Measurements from ENCODE around the gene OTULINL.

OTULINL gene

GRCh38 chr5:14577079-14577725 lies 4.4 kb upstream of the OTULINL start:
- DNase-seq (ENCODE audit: low read depth, low spot score): no peak

DNA sequence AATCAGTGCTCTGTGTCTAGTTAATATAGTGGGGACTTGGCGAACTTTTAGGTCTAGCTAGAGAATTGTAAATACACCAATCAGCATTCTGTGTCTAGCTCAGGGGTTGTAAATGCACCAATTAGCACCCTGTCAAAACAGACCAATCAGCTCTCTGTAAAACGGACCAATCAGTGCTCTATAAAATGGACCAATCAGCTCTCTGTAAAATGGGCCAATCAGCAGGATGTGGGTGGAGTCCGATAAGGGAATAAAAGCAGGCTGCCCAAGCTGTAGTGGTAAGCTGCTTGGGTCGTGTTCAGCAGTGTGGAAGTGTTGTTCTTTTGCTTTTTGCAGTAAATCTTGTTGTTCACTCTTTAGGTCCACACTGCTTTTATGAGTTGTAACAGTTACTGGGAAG lies 3.6 kb upstream of the OTULINL start:
- no peak for DNase-seq (ENCODE audit: low read depth, low spot score)

DNA sequence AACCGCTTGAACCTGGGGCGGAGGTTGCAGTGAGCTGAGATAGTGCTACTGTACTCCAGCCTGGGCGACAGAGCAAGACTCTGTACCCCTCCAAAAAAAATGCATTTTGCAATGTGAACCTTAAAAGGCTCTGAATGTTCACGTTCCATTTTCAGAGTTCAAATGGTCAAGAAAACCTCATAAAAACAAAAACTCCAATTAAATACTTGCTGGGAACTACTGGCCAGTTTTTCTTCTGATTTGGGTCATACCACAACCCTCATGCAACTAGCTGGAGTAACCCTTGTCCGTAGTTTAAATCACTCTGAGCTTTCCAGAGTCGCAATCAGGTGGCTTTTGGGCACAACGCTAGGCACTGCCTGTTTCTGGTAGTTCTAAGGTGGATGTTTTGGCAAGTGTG lies 2.3 kb upstream of the OTULINL start:
- no peak for DNase-seq (ENCODE audit: low read depth, low spot score)

DNA sequence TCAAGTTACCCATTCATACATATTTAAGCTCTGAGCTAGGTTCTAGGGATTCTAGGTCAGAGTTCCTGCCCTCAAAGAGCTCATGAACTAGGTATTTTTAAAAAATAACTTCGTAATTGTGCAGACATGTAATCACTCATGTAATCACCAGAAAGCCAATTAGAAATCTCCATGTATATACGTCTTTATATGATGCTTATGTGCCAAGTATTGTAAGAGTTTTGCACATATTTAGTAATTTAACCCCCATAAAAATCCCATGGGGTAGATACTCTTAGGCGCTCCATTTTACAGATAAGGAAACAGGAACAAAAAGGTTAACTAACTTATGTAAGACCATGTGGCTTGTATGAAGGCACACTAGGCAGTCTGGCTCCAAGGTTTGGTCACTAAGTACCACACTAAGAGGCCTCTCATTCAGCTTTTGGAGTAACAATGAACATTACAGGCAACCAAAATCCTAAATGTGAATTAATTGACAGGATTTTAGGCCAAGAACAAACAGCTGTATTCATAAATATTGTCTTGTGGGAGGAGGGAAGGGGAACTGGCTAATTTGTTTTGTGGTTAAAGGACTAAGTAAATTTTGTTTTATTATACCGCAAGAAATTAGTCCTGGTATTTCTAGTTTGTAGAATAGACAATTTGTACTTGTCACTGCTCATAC lies 1.7 kb upstream of the OTULINL start:
- DNase-seq (ENCODE audit: low read depth, low spot score): no peak

DNA sequence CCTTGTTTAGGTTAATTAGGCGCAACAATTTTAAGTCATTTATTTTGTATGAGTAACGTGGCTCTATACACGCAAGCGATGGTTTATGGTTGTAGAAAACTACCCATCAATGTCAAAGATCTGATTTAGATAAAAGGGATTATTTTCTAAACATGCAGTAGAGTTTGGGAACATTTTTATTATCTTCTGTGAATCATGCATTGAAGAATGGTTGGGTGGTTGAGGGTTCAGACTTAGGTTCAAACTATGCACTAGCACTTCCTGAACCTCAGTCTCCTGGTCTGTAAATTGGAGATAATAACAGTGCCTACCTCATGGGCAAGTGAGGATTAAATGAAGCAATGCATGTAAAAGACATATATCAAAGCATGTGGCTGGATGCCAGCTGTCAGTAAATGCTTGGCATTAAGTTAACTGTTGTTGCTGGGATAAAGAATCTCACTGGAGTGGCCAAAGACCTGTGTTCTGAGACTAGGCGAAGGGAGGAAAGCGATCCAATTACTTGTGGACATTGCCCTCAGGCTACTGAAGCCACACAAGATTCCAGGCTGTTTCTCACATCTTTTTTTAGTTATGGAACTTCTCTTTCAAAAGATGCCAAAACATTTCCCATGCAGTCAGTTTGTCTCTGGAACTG lies 1.1 kb upstream of the OTULINL start:
- peak; percentile 20 for DNase-seq (ENCODE audit: low read depth, low spot score)

DNA sequence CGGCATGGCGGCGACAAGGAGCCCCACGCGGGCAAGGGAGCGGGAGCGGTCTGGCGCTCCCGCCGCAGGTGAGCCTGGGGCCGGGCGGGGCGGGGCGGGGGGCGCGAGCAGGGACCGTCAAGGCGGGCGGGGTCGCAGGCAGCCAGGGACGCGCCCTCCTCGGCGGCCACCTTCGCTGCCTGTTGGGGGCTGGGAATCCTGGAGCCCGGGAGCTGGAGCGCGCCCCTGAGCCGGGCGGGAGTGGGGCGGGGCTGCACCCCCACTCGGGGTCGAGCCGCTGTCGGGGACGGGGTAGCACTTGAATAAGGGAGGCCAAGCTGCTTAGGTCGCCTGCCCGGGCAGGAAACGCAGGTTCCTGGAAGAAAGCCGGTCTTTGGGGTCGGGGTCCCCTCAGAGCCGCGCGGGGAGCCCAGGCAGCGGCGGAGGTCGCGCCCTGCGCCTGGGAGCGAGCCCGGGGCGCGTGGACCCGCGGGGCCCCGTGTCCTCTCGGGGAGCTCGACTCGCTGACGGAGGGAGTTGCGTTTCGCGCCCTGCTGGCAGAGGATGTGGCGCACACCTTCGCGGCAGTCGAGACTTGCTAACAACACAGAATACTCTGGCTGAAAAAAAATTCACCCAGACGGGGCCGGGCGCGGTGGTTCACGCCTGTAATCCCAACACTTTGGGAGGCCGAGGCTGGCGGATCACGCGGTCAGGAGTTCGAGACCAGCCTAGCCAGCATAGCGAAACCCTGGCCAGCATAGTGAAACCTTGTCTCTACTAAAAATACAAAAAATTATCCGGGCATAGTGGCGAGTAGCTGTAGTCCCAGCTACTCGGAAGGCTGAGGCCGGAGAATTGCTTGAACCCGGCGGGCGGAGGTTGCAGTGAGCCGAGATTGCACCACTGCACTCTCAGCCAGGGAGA lies 552 bp downstream of the OTULINL start:
- DNase-seq (ENCODE audit: low read depth, low spot score): peak; percentile 47

DNA sequence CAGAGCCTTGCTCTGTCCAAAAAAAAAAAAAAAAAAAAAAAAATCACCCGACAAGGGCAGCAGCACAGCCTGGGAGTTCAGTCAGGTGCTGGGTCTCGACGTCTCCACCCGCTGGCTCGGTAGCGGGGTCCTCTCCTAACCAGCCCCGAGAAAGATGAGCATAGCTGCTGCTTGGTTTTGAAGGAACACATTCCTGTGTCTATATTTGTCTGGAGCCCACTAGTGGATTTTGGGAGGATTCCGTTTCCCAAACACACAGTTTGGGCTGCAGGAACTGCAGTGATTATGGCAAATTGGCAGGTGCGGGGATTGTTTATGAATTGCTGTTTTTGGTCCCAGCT lies 1.2 kb downstream of the OTULINL start:
- no peak for DNase-seq (ENCODE audit: low read depth, low spot score)

DNA sequence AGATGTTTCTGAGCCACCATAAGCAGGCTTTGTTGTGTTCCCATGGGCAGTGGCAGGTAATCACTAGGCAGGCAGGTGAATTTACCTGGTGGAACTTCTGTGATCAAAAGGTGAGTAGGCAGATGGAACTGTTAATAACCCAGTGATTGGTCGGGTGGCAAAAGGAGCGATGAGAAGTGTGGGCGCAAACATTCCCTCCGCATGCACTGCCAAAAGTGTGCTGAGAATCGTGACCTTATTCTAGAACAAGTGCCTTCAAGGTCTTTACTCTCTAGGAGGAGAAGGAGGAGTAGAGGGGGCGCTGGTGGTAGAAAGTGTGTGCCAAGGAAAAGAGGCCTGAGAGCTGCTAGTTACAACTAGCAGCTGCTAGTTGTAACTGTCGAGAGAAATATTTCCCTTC lies 3.3 kb downstream of the OTULINL start:
- DNase-seq (ENCODE audit: low read depth, low spot score): no peak

DNA sequence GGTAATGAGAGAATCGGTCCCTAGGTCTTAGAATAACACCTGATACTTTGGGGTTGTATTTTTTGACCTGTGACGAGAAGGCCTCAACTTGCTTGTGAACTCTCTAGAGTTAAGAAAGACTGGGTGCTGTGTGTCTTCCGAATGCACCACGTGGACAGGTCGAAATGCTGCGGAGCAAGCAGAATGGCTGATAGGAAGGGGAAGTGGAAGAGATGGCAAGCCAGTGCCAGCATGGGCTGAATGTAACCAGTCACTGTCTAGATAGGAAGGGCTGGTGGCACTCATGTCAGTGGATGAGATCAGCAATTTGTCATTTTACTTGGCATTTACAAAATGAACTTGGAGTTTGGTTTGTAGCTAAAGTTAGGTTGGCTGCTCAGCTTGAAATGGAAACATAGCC lies 5.6 kb downstream of the OTULINL start:
- no peak for DNase-seq (ENCODE audit: low read depth, low spot score)

- DNase-seq (ENCODE audit: low read depth, low spot score): no peak
These were observed 6.6 kb downstream of the OTULINL start for GRCh38 chr5:14588145-14588544.

- DNase-seq (ENCODE audit: low read depth, low spot score): no peak
These were observed 7.4 kb downstream of the OTULINL start for GRCh38 chr5:14588758-14589543.

DNA sequence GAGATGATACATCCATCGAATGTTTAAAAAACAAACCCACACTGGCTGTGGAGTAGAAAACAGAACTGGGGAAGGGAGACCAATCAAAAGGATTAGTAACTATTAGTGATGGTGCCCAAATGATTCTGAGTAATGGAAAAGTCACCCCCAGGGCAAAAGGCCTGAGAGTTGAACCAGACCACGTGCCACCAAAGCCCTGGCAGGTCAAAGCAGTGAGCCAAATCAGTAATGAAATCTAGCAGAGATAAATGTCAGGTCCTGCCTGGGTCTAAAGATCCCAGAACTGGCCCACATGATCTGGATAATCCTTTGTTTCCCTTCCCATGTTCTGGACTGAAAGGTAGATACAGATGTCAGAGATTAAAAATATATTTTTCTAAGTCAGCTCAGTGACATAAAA lies 9.4 kb downstream of the OTULINL start:
- no peak for DNase-seq (ENCODE audit: low read depth, low spot score)

- no peak for DNase-seq (ENCODE audit: low read depth, low spot score)
These were observed 10.0 kb downstream of the OTULINL start for GRCh38 chr5:14591548-14591947.

DNA sequence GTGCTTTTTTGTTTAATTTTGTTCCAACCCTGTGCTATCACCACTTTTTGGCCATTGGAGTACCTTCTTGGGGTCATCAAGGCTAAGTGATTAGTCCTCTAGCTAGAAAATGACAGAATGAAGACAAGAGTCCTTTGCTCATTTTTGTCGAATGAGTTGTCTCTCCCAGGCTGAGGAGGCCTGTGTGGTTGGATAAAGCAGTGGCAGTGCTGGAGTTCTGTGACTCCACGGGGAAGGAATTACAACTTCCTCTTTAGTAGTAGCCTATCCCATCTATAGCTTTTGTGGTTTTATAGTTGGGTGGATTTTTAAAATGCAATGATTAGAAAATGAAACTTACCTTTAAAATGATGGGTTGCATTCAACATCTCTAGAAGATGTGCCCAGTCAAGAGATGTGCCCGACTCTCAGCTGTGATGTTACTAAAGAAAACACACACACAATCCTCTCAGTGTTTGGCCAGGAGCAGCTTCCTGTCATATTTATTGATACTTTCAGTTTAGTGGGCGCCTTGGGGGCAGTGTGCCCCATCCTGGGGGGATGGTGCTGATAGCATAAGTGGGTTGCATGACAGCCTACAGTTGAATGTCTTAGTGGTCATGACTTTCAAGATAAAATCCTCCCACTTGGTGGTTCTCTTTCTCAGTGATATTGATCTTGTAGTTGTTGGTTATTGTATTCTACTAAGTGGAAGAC lies 11.9 kb downstream of the OTULINL start:
- DNase-seq (ENCODE audit: low read depth, low spot score): peak; percentile 33

- no peak for DNase-seq (ENCODE audit: low read depth, low spot score)
These were observed 12.9 kb downstream of the OTULINL start for GRCh38 chr5:14594378-14595074.

GRCh38 chr5:14595189-14595588 lies 13.6 kb downstream of the OTULINL start:
- DNase-seq (ENCODE audit: low read depth, low spot score): no peak

GRCh38 chr5:14595891-14596290 lies 14.3 kb downstream of the OTULINL start:
- no peak for DNase-seq (ENCODE audit: low read depth, low spot score)

- no peak for DNase-seq (ENCODE audit: low read depth, low spot score)
These were observed 15.5 kb downstream of the OTULINL start for GRCh38 chr5:14597080-14597479.

DNA sequence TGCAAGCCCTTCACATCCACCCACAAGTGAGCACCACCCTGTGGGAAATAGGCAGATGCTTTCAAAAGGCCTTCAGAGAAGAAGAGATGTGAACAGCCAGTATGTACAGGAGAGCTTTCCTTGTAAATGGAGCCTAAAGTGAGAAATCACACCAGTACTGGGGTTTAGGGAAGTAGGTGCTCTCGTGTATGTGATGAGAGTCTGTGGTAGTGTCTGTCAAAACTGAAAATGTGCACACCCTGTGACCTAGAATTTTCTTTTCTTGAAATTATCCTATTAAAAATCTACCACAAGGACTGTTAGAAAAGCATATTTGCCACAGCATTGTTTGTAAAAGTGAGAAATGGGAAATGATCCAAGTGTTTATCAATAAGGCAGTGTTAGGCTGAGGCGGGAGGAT lies 16.6 kb downstream of the OTULINL start:
- DNase-seq (ENCODE audit: low read depth, low spot score): no peak

DNA sequence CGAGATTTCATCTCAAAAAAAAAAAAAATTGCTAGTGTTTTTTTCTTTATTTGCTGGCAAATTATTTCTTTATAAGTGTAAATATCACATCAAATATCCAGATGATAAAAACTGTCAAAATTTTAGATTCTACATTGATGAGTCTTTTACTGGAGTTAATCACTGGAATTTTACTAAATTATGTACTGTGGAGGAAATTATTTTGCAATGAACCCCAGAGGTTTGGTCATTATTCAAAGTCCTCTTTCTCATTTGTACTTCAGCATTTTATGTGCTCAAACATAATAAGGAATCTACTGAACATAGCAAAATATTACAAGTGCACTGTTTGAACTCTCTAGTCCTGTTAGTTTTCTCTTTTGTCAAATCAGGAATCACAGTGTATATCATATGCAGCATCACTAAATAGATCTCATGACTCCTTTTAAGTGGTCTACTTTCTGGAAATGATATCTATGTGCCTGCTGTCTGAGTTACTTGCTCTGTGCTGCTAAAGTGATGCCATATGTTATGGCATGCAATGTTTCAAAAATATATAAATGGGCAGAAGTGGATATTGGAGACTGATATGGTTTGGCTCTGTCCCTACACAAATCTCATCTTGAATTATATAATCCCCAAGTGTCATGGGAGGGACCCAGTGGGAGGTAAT lies 18.0 kb downstream of the OTULINL start:
- DNase-seq (ENCODE audit: low read depth, low spot score): no peak
